ENCODE results near the gene DACT2.

DNA sequence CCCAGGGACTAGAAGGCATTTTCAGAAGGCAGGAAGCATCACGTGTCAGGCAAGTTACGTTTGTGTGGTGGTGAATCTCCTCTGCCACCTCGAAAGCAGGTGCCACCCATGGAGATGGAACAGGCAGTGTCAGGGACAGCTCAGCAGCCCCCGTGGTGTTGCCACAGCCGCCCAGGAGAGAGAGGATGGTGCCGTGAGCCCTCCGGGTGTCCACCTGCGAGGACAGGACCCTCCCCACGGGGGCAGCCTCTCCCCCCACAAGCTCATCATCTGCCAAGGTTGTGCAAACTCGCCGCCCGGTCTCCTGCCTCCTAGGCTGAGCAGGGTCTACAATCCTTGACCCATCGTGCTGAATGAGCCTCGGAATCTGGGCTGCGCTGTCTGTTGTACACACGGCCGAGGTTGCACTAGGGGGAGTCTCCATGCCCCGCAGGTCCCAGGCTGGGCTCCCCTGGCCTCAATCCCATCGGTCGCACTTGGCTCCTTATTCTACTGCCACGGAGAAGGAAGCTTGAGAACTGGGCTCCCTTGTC lies 40.1 kb downstream of the DACT2 start:
- TF ChIP-seq, protein P1, sequence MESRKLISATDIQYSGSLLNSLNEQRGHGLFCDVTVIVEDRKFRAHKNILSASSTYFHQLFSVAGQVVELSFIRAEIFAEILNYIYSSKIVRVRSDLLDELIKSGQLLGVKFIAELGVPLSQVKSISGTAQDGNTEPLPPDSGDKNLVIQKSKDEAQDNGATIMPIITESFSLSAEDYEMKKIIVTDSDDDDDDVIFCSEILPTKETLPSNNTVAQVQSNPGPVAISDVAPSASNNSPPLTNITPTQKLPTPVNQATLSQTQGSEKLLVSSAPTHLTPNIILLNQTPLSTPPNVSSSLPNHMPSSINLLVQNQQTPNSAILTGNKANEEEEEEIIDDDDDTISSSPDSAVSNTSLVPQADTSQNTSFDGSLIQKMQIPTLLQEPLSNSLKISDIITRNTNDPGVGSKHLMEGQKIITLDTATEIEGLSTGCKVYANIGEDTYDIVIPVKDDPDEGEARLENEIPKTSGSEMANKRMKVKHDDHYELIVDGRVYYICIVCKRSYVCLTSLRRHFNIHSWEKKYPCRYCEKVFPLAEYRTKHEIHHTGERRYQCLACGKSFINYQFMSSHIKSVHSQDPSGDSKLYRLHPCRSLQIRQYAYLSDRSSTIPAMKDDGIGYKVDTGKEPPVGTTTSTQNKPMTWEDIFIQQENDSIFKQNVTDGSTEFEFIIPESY (IDR thresholded peaks at IDR 0.05; ENCODE audit: extremely low read depth, insufficient replicate concordance, low read length): no peak
- TF ChIP-seq, protein P2, sequence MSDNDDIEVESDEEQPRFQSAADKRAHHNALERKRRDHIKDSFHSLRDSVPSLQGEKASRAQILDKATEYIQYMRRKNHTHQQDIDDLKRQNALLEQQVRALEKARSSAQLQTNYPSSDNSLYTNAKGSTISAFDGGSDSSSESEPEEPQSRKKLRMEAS (IDR thresholded peaks at IDR 0.05): no peak
- TF ChIP-seq CEBPB (IDR thresholded peaks at IDR 0.05; ENCODE audit: low read depth) (no peak), SIN3A (IDR thresholded peaks at IDR 0.05; ENCODE audit: low read depth) (no peak), FOSL1 (IDR thresholded peaks at IDR 0.05; ENCODE audit: low read depth) (no peak), POLR2AphosphoS5 (IDR thresholded peaks at IDR 0.05; ENCODE audit: low read depth, low read length) (no peak), YY1 (IDR thresholded peaks at IDR 0.05; ENCODE audit: extremely low read depth, insufficient replicate concordance, low read depth, low read length) (no peak), POLR2A (IDR thresholded peaks at IDR 0.05; ENCODE audit: borderline replicate concordance, extremely low read depth, insufficient read depth, insufficient read length) (no peak), EZH2 (IDR thresholded peaks at IDR 0.05) (no peak)
- TF ChIP-seq, protein P3, sequence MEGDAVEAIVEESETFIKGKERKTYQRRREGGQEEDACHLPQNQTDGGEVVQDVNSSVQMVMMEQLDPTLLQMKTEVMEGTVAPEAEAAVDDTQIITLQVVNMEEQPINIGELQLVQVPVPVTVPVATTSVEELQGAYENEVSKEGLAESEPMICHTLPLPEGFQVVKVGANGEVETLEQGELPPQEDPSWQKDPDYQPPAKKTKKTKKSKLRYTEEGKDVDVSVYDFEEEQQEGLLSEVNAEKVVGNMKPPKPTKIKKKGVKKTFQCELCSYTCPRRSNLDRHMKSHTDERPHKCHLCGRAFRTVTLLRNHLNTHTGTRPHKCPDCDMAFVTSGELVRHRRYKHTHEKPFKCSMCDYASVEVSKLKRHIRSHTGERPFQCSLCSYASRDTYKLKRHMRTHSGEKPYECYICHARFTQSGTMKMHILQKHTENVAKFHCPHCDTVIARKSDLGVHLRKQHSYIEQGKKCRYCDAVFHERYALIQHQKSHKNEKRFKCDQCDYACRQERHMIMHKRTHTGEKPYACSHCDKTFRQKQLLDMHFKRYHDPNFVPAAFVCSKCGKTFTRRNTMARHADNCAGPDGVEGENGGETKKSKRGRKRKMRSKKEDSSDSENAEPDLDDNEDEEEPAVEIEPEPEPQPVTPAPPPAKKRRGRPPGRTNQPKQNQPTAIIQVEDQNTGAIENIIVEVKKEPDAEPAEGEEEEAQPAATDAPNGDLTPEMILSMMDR (IDR thresholded peaks at IDR 0.05 in 2 of 3, conservative IDR thresholded peaks at IDR 0.05 in 1 of 3; ENCODE audit: borderline replicate concordance in 1 of 3, insufficient read depth in 1 of 3, low read depth in 2 of 3, low read length in 2 of 3): no peak

Data from HCT116 (cell line).